Endodermal cell (in vitro differentiated cells): ENCODE measurements around the gene ACAP2. TPM values are rescaled to one million over a fixed set of nuclear protein-coding genes. Genes with fewer than 3 reads are reported as not detected.

Experiments
- DNase-seq: peaks from one replicate; pipeline ENCODE4 v3.0.0-alpha.2; 2017
- H3K27ac ChIP-seq: 2 replicates; pipeline ENCODE4 v1.5.1; 2013; ENCODE audit warnings: mild to moderate bottlenecking, low read depth, low read length, moderate library complexity
- H3K27me3 ChIP-seq: 2 replicates; pipeline ENCODE4 v1.6.1; 2013; ENCODE audit warnings: mild to moderate bottlenecking, low read length, moderate library complexity; ENCODE audit not compliant: insufficient read depth, control insufficient read depth, poor library complexity, severe bottlenecking
- H3K36me3 ChIP-seq: 2 replicates; pipeline ENCODE4 v1.7.0; 2013; ENCODE audit warnings: mild to moderate bottlenecking, low read length, moderate library complexity; ENCODE audit not compliant: control insufficient read depth, insufficient read depth
- H3K4me1 ChIP-seq: one replicate; pipeline ENCODE4 v1.7.0; 2013; ENCODE audit warnings: low read length; ENCODE audit not compliant: control insufficient read depth, insufficient read depth
- H3K4me3 ChIP-seq: 2 replicates; pipeline ENCODE4 v1.5.1; 2013; ENCODE audit warnings: mild to moderate bottlenecking, low read length, moderate library complexity
- H3K9ac ChIP-seq: 2 replicates; pipeline ENCODE4 v1.6.1; 2013; ENCODE audit warnings: mild to moderate bottlenecking, low read length, moderate library complexity; ENCODE audit not compliant: poor library complexity, severe bottlenecking; ENCODE audit errors: extremely low read depth
- H3K9me3 ChIP-seq: 2 replicates; pipeline ENCODE4 v1.6.1; 2013; ENCODE audit warnings: mild to moderate bottlenecking, low read length, moderate library complexity; ENCODE audit not compliant: control insufficient read depth
- H3K27ac Mint-ChIP-seq: 2 replicates; pipeline ENCODE4 v1.8.0; 2020; ENCODE audit warnings: mixed read lengths
- H3K27me3 Mint-ChIP-seq: 2 replicates; pipeline ENCODE4 v1.8.0; 2021; ENCODE audit warnings: mild to moderate bottlenecking, mixed read lengths; ENCODE audit not compliant: insufficient read depth
- H3K36me3 Mint-ChIP-seq: 2 replicates; pipeline ENCODE4 v1.8.0; 2020; ENCODE audit warnings: low read depth, mixed read lengths
- H3K4me1 Mint-ChIP-seq: 2 replicates; pipeline ENCODE4 v1.8.0; 2020; ENCODE audit warnings: mixed read lengths
- H3K4me3 Mint-ChIP-seq: 2 replicates; pipeline ENCODE4 v1.8.0; 2020; ENCODE audit warnings: mild to moderate bottlenecking, moderate library complexity, mixed read lengths
- H3K9me3 Mint-ChIP-seq: 2 replicates; pipeline ENCODE4 v1.8.0; 2020; ENCODE audit warnings: mild to moderate bottlenecking, mixed read lengths
- CTCF ChIP-seq: fragments of 200-600 bp; sonication (generic); conservative IDR thresholded peaks from 2 replicates; pipeline ENCODE4 v1.5.0; 2021; ENCODE audit warnings: antibody characterized with exemption, mild to moderate bottlenecking
- WGBS, 2 experiments: methylation state at CpG; one replicate each; pipeline versions ENCODE4 v1.1.5 to v1.1.7; 2013; ENCODE audit warnings: missing lambda C conversion rate in 2 of 2, mixed read lengths in 1 of 2; ENCODE audit not compliant: insufficient coverage in 1 of 2, insufficient read length in 1 of 2; 5-methylcytosine and 5-hydroxymethylcytosine counted together
- total RNA-seq, 2 donors: library from RNA; stranded (reverse); fragmentation: NEBNext Ultra II Directional in 1 of 2; extraction: Animal tissue kit (Norgen Biotek cat#: 25700) in 1 of 2; gene quantifications; 2 replicates in 1 of 2; 3 replicates in 1 of 2; pipeline ENCODE4 v1.2.1, GENCODE V29; 2021

The ACAP2 gene
- total RNA-seq, 2 donors from 2014 or later, result 61.9 to 70.5 TPM

GRCh38 chr3:195255176-195255500 lies 187.7 kb downstream of the ACAP2 start:
- 87 to 88% methylated on average over 1 to 13 of the region's 13 CpGs for WGBS, 2 experiments

DNA sequence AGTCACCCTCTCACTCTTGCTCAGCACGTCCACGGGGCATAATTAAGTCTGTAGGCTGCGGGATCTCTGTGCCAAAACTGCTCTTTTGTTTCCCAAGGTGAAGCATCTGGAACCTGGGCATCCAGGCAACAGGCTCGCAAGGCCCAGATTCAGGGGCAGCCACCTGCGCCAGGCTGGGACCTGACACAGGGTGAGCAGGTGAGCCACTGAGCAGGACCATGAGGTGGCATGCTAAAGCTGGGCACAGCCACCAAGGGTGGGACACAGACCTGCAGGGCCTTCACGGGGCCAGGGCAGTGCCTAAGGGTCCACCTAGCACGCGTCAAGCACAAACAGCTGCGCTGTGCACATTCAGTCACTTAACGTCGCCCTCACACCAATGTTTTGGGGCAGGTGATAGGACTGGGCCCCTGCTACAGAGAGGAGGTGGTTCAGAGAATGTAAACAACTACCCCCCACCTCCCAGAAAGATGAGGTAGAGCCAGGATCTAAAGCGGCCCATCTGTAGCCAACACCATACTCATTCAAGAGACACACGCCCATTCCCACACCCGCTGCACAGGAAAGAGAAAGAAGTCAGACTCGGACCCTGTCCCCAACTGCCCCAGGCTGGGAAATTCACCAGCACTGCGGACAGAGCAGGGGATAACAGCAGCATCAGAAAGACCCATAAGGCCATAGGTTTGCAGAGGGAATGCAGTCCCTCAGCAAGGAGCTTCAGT lies 188.2 kb downstream of the ACAP2 start:
- Histone ChIP-seq H3K27me3 (no peaks in the 10 kb centered on the region), H3K36me3 (no peaks in the 10 kb centered on the region), H3K4me3 (no peak overlapping the region), H3K4me1 (peaks cover 16% of the 10 kb centered on the region), H3K27ac (no peak overlapping the region), H3K9me3 (no peaks in the 10 kb centered on the region), H3K9ac (no peak overlapping the region)
- no peak for TF ChIP-seq CTCF
- H3K9me3 Mint-ChIP-seq, result no peaks in the 10 kb centered on the region
- peaks cover 36% of the 10 kb centered on the region for H3K4me1 Mint-ChIP-seq
- peak overlapping the region; percentile 35 for H3K27ac Mint-ChIP-seq
- 92% methylated on average over 13 to 16 of the region's 16 CpGs for WGBS, 2 experiments
- peaks cover 3% of the 10 kb centered on the region for H3K36me3 Mint-ChIP-seq
- no peaks in the 10 kb centered on the region for H3K27me3 Mint-ChIP-seq
- H3K4me3 Mint-ChIP-seq, result no peak overlapping the region
- peak; percentile 47 for DNase-seq

More at GRCh38 chr3:195255176-195255500, 187.7 kb downstream of the ACAP2 start:
- H3K27me3 ChIP-seq, result no peaks in the 10 kb centered on the region
- H3K4me3 Mint-ChIP-seq, result no peak overlapping the region
- no peaks in the 10 kb centered on the region for H3K9me3 ChIP-seq
- no peaks in the 10 kb centered on the region for H3K36me3 ChIP-seq
- no peaks in the 10 kb centered on the region for H3K27me3 Mint-ChIP-seq
- H3K4me1 ChIP-seq, result peaks cover 16% of the 10 kb centered on the region
- H3K4me1 Mint-ChIP-seq, result peaks cover 36% of the 10 kb centered on the region
- DNase-seq, result no peak
- H3K4me3 ChIP-seq, result no peak overlapping the region
- no peaks in the 10 kb centered on the region for H3K9me3 Mint-ChIP-seq
- no peak for TF ChIP-seq CTCF
- H3K27ac Mint-ChIP-seq, result no peak overlapping the region
- no peak overlapping the region for H3K9ac ChIP-seq
- H3K36me3 Mint-ChIP-seq, result no peaks in the 10 kb centered on the region
- H3K27ac ChIP-seq, result no peak overlapping the region

- WGBS, 2 experiments, result 92 to 97% methylated on average over 4 to 10 of the region's 10 CpGs
- peaks cover 34% of the 10 kb centered on the region for H3K4me1 Mint-ChIP-seq
- peak; percentile 54 for DNase-seq
- H3K9me3 ChIP-seq, result no peaks in the 10 kb centered on the region
- H3K27me3 Mint-ChIP-seq, result no peaks in the 10 kb centered on the region
- no peak overlapping the region for H3K27ac ChIP-seq
- H3K36me3 Mint-ChIP-seq, result peaks cover 7% of the 10 kb centered on the region
- no peaks in the 10 kb centered on the region for H3K27me3 ChIP-seq
- no peaks in the 10 kb centered on the region for H3K9me3 Mint-ChIP-seq
- H3K27ac Mint-ChIP-seq, result peak overlapping the region; percentile 35
- H3K4me3 ChIP-seq, result no peak overlapping the region
- TF ChIP-seq CTCF, result no peak
- no peak overlapping the region for H3K9ac ChIP-seq
- H3K36me3 ChIP-seq, result no peaks in the 10 kb centered on the region
- no peak overlapping the region for H3K4me3 Mint-ChIP-seq
- H3K4me1 ChIP-seq, result peaks cover 11% of the 10 kb centered on the region
Measured at GRCh38 chr3:195253923-195254432, 188.8 kb downstream of the ACAP2 start.
